MM.1S (cell line): Measurements from ENCODE around the gene KRT9.

Experiments used
- CTCF ChIP-seq: fragments of 300-600 bp; sonication (generic); IDR thresholded peaks from 2 replicates; pipeline ENCODE4 v1.5.1; 2016; ENCODE audit warnings: antibody characterized with exemption, low read length, mixed read lengths
- EZH2 ChIP-seq: fragments of 300-600 bp; sonication (generic); optimal IDR thresholded peaks from 2 replicates; pipeline ENCODE3; 2017; ENCODE audit warnings: low read depth, mild to moderate bottlenecking, antibody characterized with exemption, low read length, mixed read lengths

GRCh38 chr17:41518789-41519449 lies 52.9 kb downstream of the KRT9 start, which contains the start of gene KRT15:
- TF ChIP-seq EZH2, result no peak
- TF ChIP-seq CTCF, result no peak
